A673 (cell line): Measurements from ENCODE around the gene AEBP2.

Experiments used
- EZH2 ChIP-seq: fragments of 200-600 bp; sonication (generic); IDR thresholded peaks from 2 replicates; pipeline ENCODE4 v1.6.1; 2017; ENCODE audit warnings: borderline replicate concordance, low read depth, mild to moderate bottlenecking, mixed read lengths, antibody characterized with exemption, low read length; ENCODE audit not compliant: poor library complexity, severe bottlenecking
- TF ChIP-seq, protein P1 (sequence below): fragments of 300-800, 200-600 bp; sonication (generic); conservative IDR thresholded peaks from 2 replicates; pipeline ENCODE4 v1.5.1; 2017; ENCODE audit warnings: low read depth, mild to moderate bottlenecking, antibody characterized with exemption, low read length, moderate library complexity, mixed read lengths

DNA sequence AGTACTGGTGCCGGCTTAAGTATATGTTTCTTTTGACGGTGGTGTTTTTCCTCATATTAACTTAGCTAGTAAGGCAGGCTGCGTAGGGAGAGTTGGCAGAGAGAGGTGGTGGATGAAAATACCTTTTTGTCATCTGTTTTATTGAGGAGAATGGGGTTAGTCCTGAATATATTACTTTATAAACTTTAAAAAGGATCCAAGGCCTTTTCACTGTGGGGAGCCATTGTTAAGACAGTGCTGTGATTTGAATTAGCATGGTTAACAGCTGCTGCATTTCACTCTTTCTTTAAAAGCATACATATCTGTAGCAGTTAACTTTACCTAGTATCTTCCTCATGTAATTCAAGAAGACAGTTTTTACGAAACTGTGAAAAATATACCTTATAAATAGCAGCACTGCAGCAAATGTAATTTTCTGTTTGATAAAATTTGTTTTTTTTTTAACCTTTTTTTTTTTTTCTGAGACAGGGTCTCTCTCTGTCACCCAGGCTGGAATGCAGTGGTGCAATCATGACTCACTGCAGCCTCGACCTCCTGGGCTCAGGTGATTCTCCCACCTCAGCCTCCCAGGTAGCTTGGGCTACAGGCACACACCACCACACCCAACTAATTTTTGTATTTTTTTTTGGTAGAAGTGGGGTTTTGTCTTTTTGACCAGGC lies 57.1 kb downstream of the AEBP2 start:
- TF ChIP-seq EZH2: no peak
- TF ChIP-seq, protein P1, sequence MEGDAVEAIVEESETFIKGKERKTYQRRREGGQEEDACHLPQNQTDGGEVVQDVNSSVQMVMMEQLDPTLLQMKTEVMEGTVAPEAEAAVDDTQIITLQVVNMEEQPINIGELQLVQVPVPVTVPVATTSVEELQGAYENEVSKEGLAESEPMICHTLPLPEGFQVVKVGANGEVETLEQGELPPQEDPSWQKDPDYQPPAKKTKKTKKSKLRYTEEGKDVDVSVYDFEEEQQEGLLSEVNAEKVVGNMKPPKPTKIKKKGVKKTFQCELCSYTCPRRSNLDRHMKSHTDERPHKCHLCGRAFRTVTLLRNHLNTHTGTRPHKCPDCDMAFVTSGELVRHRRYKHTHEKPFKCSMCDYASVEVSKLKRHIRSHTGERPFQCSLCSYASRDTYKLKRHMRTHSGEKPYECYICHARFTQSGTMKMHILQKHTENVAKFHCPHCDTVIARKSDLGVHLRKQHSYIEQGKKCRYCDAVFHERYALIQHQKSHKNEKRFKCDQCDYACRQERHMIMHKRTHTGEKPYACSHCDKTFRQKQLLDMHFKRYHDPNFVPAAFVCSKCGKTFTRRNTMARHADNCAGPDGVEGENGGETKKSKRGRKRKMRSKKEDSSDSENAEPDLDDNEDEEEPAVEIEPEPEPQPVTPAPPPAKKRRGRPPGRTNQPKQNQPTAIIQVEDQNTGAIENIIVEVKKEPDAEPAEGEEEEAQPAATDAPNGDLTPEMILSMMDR: no peak
